ENCODE results near the gene IRS1.

- TF ChIP-seq, protein P1, sequence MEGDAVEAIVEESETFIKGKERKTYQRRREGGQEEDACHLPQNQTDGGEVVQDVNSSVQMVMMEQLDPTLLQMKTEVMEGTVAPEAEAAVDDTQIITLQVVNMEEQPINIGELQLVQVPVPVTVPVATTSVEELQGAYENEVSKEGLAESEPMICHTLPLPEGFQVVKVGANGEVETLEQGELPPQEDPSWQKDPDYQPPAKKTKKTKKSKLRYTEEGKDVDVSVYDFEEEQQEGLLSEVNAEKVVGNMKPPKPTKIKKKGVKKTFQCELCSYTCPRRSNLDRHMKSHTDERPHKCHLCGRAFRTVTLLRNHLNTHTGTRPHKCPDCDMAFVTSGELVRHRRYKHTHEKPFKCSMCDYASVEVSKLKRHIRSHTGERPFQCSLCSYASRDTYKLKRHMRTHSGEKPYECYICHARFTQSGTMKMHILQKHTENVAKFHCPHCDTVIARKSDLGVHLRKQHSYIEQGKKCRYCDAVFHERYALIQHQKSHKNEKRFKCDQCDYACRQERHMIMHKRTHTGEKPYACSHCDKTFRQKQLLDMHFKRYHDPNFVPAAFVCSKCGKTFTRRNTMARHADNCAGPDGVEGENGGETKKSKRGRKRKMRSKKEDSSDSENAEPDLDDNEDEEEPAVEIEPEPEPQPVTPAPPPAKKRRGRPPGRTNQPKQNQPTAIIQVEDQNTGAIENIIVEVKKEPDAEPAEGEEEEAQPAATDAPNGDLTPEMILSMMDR (conservative IDR thresholded peaks at IDR 0.05 in 1 of 2, IDR thresholded peaks at IDR 0.05 in 1 of 2; ENCODE audit: low read depth in 1 of 2, low read length in 2 of 2), result no peak
- TF ChIP-seq EZH2 (IDR thresholded peaks at IDR 0.05; ENCODE audit: low read length, missing control alignments), result no peak
Observed at GRCh38 chr2:226818930-226819329, 19.3 kb upstream of the IRS1 start.

Measured in fibroblast of lung (primary cell).